HK-2 (cell line): ENCODE data around the gene PRDM16.

ENCODE experiments used
- DNase-seq: peaks from one replicate; pipeline ENCODE4 v3.0.0-alpha.2; 2018; ENCODE audit not compliant: unreplicated experiment

The PRDM16 gene

GRCh38 chr1:3141129-3141528 lies 72.1 kb downstream of the PRDM16 start:
- DNase-seq = no peak

GRCh38 chr1:3141836-3142235 lies 72.8 kb downstream of the PRDM16 start:
- DNase-seq = no peak

GRCh38 chr1:3142236-3142635 lies 73.2 kb downstream of the PRDM16 start:
- no peak for DNase-seq

- DNase-seq = no peak
These were observed 73.7 kb downstream of the PRDM16 start for GRCh38 chr1:3142751-3143150.

- no peak for DNase-seq
These were observed 76.7 kb downstream of the PRDM16 start for GRCh38 chr1:3145532-3146325.

- DNase-seq = no peak
These were observed 77.5 kb downstream of the PRDM16 start for GRCh38 chr1:3146458-3146857.

GRCh38 chr1:3146907-3147306 lies 77.9 kb downstream of the PRDM16 start:
- no peak for DNase-seq

- no peak for DNase-seq
These were observed 79.2 kb downstream of the PRDM16 start for GRCh38 chr1:3148171-3148570.

GRCh38 chr1:3149277-3149676 lies 80.3 kb downstream of the PRDM16 start:
- DNase-seq = no peak

GRCh38 chr1:3151456-3151855 lies 82.5 kb downstream of the PRDM16 start:
- no peak for DNase-seq

- no peak for DNase-seq
These were observed 83.1 kb downstream of the PRDM16 start for GRCh38 chr1:3152143-3152542.

GRCh38 chr1:3153197-3153596 lies 84.2 kb downstream of the PRDM16 start:
- no peak for DNase-seq

- no peak for DNase-seq
These were observed 85.1 kb downstream of the PRDM16 start for GRCh38 chr1:3153902-3154795.

- DNase-seq = no peak
These were observed 86.3 kb downstream of the PRDM16 start for GRCh38 chr1:3155056-3155925.

GRCh38 chr1:3155926-3156220 lies 86.9 kb downstream of the PRDM16 start:
- DNase-seq = no peak

GRCh38 chr1:3156936-3157335 lies 87.9 kb downstream of the PRDM16 start:
- DNase-seq = no peak

GRCh38 chr1:3158347-3158746 lies 89.3 kb downstream of the PRDM16 start:
- no peak for DNase-seq

GRCh38 chr1:3159121-3159520 lies 90.1 kb downstream of the PRDM16 start:
- no peak for DNase-seq

- DNase-seq = no peak
These were observed 91.0 kb downstream of the PRDM16 start for GRCh38 chr1:3159996-3160395.

- DNase-seq = no peak
These were observed 91.7 kb downstream of the PRDM16 start for GRCh38 chr1:3160647-3161145.

- DNase-seq = no peak
These were observed 92.3 kb downstream of the PRDM16 start for GRCh38 chr1:3161176-3161840.
